DMS114 treated with DMSO at 0.1 percent for 48 hours (cell line): ENCODE measurements around the gene ZFAND2B.

ENCODE experiments used
- DNase-seq: peaks from one replicate; lab custom pipeline; 2025; ENCODE audit not compliant: unreplicated experiment; lab: John Stamatoyannopoulos, UW

The ZFAND2B gene, protein sequence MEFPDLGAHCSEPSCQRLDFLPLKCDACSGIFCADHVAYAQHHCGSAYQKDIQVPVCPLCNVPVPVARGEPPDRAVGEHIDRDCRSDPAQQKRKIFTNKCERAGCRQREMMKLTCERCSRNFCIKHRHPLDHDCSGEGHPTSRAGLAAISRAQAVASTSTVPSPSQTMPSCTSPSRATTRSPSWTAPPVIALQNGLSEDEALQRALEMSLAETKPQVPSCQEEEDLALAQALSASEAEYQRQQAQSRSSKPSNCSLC

DNA sequence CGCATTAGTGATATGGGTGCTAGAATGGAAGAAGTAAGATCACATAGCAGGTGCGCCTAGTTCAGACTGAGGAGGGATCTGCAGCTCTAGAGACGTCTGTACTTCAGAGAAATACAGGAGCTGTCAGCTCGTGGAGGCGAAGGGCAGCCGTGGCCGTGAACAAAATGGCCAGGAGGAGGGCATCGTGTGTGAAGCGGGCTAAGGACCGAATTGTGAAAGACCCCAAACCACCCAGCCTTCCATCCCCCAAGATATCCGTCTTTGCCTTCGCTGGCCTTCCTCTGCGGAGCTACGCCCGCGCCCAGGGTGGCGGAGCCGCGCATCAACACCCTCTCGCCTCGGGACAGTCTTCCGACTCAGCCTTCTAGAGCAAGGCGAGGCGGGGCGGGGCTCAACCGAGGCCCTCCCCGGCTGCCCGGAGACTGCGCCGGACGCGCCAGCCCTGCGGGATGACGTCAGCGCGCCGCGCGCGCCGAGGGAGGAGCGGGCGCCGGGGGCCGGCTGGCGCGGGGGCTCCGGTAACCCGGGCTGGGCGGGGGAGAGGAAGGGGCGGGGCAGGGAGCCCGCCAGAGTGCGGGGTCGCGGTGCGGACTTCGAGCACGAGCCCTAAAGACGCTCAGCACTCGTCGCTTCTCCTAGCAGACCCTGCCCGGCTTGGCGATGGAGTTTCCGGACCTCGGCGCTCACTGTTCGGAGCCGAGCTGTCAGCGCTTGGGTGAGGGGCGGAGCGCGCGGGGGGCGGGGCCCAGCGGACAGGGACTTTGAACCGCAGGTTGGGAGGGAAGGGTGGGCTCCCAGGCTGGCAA is at the start of gene ZFAND2B:
Gene ZFAND2B (plus strand): TSS at position 455 of the 806 bp plus-strand sequence. CDS start 206 bp downstream, at position 661.
- DNase-seq, result peak; percentile 82

DNA sequence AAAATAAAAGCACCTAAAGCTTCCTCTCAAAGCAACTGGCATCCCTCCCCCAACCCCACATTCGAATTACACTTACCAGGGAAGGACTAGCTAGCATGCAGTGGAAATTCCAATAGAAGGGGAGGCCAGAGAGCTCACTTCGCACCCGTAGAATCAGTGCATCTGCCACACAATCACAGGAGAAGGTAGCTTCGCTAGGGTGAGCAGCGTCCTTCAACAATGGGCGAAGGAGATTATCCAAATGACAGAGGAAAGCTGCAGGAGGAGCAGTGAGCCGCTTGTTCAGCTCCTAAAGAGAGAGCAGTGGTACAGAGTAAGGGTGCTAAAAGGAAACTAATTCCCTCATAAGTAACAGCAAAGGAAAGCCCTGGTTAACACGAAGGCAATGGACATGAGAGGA is 49.2 kb upstream of the ZFAND2B start:
- no peak for DNase-seq

DNA sequence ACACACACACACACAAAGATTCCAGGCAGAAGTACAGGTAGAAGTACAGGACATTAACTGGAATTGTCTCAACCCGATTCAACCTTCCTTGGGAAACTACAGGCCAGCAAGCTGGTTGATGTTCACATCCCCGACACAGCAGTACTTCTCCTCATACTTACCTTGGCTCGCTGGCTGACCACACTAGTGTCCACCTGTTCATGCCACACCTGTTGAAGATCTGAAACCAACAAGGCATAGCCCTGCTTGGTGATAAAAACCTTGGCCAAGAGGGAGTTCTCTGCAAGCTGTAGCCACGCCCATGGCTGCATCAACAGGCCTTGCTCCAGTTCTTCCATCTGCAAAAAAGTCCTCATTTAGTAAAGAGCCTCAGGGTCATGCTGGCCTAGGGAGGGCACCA is 48.6 kb upstream of the ZFAND2B start:
- no peak for DNase-seq

DNA sequence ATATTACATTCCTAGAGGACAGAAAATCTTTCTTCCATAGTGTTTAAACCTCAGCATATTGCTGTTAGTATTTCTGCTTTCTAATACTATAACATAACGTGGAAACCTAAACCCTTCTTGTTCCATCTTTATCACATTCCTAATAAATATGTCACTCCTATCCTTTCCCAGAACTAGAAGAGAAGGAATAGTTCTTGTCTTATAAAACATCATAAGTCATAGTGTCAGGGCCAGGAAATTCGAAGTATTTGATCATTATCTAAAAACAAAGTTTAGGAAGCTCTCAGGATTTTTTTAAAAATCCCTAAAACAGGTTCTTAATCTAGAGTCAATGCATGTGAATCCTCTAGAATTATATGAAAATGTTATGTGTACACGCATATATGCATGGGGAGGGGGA is 48.0 kb upstream of the ZFAND2B start:
- no peak for DNase-seq

DNA sequence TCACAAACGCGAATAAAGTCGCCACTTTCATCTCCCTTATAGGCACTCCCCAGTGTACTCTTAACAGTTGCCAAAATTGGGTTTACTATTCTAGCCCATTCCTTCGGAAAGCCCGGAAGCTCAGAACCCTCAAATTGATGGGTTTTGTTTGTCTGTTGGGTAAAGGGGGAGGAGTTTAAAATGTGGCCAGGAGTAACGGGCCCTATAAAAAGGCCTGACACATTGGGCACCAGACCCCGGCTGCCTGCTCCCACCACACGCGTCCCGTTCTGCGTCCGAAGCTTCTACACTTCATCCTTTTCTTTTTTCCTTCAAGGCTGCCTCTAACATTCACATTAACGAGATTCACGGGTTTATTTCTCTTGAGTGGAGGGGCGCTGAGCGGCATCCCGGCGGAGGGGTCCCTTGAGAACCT is 46.8 kb upstream of the ZFAND2B start:
- DNase-seq, result peak; percentile 47

DNA sequence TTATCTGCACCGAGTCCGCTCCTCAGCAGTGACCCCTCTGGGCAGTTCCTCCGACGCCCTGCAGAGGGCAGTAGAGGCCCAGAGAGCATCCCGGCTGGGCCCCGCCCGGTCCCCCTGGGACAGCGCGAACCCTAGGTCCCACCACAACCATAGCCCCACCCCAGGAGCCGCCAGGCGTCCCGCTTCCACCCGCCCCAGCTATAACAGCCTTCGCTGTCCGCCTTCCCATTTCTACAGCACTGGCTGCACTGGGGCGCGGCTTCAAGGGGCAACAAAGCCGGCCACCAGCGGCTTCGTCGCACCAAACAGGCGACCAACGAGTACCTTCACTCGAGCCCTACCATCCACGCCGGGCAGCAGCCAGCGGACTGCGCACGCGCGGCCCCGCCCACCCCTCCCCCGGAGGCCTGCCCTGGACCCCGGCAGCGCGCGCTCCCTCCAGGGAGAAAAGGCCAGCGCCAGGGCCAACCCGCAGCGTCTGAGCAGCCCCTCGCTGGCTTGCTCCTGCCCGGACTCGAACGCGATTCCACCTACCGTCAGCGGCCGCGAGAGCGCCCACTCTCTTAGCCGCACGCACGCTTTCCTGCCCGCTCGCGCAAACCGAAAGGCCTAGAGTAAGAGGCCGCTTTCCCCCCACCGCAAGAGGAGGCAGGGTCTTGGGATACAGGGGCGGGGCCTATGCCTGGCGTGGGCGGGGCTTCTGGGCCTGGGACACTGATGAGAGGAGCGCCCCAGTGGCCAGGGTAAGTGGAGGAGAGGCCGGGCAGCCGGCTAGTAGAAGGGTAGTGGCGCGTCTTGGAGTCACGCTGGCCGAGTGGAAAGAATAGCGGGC is 46.2 kb upstream of the ZFAND2B start, which contains the start of gene NHEJ1:
Gene NHEJ1 (minus strand): TSS at position 630 of the 832 bp plus-strand sequence. CDS start 2,453 bp downstream, outside the sequence.
- DNase-seq, result peak; percentile 87

DNA sequence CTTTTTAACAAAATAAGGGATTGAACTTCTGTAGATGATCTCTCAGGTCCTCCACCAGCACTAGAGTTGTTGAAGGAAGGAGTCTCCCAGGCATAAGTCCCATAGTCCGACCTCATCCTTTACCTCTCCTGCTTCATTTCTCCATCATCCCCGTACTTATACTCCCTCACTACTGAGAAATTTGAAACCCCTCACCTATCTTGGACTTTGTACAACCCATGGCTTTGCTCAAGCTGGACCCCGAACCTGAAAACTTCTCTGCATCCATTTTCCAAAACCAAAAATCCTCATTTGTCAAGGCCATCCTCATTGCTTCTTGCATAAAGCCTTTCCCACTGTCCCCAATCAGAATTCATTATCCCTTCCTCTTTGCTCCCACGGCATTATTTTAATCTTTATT is 45.5 kb upstream of the ZFAND2B start:
- DNase-seq, result no peak

DNA sequence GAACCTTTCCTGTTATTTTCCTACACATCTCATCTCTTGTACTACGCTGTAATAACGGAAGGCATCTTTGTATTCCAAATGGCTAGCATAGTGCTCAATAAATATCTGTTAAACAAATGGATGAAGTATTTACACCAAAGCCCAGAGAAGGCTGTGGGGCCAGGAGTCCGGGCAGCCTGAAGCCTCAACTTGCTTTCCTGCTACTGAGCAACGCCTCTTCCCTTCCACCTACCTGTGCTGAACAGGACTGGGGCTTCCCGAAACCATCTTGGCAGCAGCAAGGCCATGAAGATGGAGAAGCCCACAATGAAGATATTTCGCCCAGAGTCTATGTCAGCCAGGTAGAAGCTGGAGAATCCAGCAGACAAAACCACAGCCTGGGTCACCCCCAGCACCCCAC is 43.4 kb upstream of the ZFAND2B start:
- no peak for DNase-seq

DNA sequence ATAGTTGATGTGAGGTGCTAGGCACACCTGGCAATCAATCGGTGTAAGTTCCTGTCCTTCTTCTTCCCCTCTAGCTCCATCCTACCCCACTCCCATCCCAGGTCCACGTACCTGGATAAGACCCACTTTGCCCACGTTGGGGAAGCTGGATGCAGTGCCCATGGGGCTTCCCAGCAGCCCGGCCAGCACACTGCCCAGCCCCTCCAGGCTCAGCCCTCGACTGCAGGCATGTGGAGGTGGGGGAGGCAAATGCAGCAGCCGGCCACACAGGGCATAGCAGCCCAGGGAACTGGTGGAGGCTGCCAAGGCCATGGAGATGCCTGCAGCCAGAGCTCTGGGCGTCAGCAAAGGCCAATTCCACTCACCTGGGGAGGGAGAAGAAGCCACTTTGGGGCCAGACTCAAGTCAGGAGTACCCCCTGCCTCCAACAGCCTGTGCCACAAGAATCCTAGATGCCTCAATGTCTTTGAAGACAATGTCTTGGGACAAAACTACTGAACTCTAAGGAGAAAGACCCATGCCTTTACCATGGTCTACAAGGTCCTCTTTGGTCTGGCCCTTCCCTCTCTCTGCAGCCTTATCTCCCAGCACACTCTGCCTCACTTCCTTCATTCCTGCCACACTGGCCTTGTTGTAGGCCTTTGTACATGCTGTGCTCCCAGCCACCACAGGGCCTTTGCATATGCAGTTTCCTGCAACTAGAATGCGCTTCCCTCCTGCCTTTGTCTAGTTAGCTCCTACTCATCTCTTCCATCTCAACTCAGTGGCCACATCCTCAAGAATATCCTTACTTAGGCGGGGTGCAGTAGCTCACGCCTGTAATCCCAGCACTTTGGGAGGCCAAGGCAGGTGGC is 41.3 kb upstream of the ZFAND2B start:
- DNase-seq, result no peak

DNA sequence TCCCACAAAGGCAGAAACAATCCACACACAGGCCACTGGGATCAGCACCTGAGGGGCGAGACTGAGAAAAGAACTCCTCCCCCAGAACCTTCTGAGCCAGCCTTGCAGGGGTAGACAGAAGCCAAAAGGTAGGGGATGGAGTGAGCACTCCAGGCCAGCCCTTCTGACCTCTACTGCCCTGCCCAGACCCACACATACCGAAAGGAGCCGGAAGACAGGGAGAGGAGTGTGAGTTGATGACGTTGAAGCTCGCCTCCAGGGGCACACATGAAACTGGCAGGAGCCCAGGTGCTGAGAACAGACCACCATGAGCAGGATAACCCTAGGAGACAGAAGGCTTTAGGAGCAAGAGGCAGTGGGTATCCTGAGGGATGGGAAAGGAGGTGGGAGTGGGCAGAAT is 38.6 kb upstream of the ZFAND2B start:
- DNase-seq, result no peak

DNA sequence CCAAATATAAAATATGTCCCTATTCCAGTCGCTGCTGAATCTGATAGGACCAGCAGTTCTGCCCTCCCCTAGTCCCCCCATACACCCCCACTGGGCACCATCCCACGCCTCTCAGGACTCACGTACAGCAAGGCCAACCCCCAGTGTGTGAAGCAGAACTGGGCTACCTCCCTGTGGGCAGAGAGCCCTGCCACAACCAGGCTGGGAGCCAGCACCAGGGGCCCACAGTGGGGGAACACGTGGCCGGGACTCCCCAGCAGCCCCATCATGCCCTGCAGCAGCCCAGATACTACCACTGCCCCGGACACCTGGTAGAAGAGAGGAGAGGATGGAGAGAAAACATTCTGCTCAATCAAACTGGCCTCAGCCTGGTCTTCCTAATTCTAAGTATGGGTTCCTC is 38.1 kb upstream of the ZFAND2B start:
- DNase-seq, result no peak

DNA sequence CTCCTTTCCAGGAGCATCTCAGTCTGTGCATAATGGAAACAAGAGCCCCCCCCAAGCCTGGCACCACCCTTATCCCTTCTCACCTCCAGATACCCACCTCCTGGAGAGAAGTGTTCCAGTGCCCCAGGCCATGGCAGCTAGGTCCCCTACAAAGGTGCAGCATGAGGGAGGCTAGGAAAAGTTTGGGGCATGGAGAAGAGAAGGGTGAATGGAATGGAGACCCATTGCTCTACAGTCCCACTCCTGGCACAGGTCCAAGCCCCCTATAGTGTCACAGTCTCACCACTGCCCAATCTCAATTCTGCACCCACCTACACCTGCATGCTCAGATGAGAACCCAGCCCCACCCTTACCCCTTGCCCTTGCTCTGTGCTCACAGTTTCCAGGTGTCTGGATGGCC is 37.6 kb upstream of the ZFAND2B start:
- no peak for DNase-seq

DNA sequence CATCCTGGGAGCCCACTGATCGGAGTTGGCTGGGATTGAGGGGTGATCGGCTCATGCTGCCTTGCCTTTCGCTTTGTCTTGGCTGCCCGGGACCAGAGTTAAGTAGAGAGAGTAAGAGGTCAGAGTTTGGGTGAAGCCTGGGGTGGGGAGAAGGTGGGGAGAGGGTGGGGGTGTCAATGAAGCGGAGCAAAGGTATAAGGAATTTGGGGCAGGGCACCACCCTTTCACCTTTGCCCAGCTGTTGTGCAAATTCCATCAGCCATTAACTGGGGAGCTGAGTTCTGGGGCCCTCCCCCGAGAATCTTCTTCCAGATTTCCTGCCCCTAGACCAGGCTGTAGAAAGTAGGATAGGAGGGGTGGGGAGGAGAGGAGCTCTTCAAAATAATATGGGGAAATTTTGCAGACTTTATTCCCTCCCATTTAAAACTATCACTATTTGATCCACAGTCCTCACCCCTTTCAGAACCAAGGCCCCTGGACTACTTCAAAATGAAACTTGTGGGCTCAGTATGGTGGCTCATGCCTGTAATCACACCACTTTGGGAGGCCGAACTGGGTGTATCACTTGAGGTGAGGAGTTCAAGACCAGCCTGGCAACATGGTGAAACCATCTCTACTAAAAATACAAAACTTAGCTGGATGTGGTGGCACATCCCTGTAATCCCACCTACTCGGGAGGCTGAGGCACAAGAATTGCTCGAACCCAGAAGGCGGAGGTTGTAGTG is 36.5 kb upstream of the ZFAND2B start, which contains the start of gene SLC23A3:
Gene SLC23A3 (minus strand): TSS at position 100 of the 725 bp plus-strand sequence. CDS start 45 bp downstream, at position 55.
- DNase-seq, result no peak

DNA sequence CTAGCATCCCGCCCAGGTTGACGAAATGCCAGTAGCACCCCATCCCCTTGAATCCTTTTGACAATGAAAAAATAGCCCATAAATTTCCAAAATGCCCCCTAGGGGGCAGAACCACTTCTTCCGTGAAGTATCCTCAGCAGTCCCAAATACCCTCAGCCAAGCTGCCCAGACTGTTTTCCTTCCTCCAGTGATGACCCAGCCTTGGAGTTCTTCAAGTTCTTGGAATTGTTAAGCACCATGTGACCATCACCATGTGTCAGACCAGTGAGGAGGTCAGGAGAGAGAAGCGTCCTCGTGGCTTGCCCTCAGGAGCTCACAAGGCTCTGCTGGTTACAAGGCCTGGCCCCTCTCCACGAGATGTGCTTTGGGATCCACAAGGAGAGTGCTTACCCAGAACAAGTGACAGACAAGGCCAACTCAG is 35.3 kb upstream of the ZFAND2B start:
- DNase-seq, result peak; percentile 14

DNA sequence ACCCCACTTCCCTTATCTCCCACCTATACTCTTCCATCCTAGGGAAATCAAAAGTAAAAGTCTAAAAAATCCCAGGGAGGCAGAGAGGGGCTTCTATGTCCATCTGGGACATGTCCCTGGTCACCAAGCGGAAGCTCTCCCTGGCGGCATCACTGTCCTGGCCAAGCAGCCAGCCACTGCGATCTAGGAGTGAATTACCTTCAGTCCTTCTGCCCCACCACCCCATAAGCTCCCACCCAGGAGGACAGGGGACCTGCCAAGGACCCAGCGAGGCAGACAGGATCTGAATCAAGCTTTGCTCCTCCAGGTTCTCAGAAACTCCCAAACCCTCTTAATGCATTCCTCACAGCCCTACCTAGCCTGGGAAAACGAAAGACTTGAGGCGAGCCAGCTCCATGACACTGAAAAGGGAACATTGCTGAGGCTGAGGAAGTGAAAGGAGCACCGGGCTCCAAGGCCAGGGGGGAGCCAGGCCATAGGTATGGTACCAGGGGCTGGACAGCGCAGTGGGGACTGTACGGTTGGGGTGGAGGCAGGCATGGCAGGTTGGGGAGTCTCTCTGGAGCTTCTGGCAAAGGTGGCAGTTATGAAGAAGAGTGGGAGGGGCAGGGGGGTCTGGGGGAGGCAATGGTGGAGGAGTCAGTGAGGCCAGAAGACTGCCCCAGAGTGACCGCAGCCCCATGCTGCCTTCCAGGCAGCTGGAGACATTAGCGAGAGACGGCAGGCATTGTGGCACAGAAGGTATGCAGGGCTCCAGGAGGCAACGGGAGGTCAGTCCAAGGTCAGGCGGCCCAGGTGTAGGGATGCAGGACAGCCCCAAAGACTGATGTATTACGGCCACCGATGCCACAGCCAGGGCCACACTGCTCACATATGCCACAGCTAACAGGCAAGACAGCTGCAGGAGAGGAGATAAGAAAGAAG is 34.1 kb upstream of the ZFAND2B start:
- no peak for DNase-seq

DNA sequence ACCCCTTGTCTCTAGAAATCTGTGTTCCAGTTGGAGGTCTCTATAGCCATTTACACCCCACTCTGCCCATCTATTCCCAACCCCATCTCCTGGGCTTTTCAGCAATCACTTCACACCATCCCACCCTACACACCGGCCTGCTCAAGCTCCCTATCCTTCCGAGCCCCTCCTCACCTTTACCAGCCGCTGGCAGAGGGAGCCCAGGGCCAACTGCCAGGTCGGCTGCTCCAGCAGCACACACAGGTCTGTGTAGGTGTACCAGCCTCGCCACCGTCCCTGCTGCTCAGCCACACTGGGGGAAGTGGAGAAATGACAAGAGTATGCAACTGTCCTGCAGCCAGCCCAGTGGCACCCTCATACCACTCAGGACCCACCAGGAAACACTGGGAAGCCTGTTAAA is 33.4 kb upstream of the ZFAND2B start:
- DNase-seq, result no peak

DNA sequence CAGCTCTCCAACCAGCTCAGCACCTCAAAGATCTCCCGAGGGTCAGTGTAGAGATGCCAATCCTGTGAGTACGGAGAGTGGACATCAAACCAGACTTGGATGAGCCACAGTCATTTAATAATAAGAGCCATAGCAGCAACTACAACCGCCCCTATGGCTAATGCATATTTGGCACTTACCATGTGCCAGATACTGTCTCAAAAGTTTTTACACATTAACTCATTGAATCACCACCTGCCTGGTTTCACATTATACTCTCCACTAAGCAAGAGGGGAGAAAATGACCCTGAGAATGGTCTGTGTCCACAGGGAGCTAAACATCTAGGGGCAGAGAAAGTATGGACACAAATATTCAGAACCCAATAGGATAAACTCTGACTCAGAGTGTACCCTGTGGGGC is 32.4 kb upstream of the ZFAND2B start:
- DNase-seq, result no peak

DNA sequence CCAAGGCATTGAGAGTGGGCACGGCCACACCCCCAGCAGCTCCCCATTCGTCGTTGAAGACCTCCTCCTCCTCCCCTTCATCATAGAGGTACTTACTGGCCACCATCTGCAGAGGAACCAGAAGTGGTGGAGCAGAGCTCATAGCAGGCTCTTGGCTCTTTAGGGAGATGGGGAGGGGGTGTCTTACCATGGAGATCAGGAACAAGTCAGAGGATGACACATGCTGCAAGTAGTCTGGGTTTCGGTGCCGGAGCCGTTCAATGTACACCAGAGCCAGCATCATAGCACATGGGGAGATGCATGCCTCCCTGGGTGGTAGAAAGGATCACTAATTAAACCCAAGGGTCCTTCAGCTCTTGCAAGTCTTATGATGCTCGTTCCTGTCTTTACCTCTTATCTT is 31.8 kb upstream of the ZFAND2B start:
- no peak for DNase-seq

DNA sequence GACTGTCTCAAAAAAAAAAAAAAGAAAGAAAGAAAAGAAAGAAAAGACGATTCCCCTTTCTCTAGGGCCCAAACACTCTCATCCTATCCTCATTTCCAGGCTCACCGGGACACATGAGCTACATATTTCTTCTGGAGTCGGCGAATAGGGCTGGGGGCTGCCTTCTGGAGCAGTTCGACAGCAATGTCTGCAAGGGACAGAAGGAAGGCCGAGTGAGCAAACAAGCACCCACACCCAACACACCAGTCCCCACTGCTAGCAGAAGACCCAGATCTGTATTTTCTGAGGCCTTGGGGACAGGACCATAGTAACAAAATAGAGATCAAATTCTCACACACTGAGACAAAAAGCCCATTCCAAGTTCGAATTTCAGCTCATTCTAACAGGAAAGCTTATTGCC is 31.1 kb upstream of the ZFAND2B start:
- no peak for DNase-seq
